HEK293T (cell line): ENCODE measurements around the gene ZIC3.

ENCODE experiments used
- ARNT ChIP-seq: fragments of 450-650 bp; IDR thresholded peaks from 2 replicates; pipeline ENCODE4 v1.6.1; 2017; ENCODE audit warnings: mild to moderate bottlenecking
- ELF4 ChIP-seq: fragments of 450-650 bp; IDR thresholded peaks from 2 replicates; pipeline ENCODE4 v1.6.1; 2017; ENCODE audit warnings: antibody characterized with exemption
- LEF1 ChIP-seq: fragments of 450-650 bp; IDR thresholded peaks from 2 replicates; pipeline ENCODE4 v1.6.1; 2017; ENCODE audit warnings: mild to moderate bottlenecking, borderline replicate concordance
- NFRKB ChIP-seq: fragments of 450-650 bp; IDR thresholded peaks from 2 replicates; pipeline ENCODE4 v1.6.1; 2016; ENCODE audit warnings: mild to moderate bottlenecking, moderate library complexity
- SP1 ChIP-seq: fragments of 450-650 bp; IDR thresholded peaks from 2 replicates; pipeline ENCODE4 v1.6.1; 2017
- TARDBP ChIP-seq: fragments of 450-650 bp; IDR thresholded peaks from 2 replicates; pipeline ENCODE4 v1.6.1; 2016
- ZNF384 ChIP-seq: fragments of 450-650 bp; IDR thresholded peaks from 2 replicates; pipeline ENCODE4 v1.6.1; 2016
- TF ChIP-seq, protein P1 (sequence below): fragments of 450-650 bp; IDR thresholded peaks from 2 replicates; pipeline ENCODE4 v1.6.1; 2016

DNA sequence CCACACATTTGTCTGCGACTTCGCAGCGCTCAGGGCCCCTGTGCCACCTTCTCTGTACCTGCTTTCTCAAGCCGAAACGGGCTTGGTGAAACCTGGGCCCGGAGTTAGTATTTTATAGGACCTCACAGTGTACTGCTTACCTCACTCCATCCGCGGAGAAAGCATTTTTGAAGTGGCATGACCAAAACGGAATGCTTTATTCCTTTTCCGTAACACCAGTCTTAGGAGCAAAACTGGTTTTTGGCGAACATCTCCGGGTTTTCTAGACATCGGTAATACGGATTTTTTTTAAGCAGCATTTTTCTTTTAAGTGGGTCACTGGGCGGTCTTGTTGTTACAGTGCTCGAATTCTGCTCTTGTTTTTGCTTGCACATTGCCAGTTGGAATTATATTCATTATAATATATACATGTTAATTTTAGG, 3.6 kb downstream of the ZIC3 start:
- TF ChIP-seq, protein P1, sequence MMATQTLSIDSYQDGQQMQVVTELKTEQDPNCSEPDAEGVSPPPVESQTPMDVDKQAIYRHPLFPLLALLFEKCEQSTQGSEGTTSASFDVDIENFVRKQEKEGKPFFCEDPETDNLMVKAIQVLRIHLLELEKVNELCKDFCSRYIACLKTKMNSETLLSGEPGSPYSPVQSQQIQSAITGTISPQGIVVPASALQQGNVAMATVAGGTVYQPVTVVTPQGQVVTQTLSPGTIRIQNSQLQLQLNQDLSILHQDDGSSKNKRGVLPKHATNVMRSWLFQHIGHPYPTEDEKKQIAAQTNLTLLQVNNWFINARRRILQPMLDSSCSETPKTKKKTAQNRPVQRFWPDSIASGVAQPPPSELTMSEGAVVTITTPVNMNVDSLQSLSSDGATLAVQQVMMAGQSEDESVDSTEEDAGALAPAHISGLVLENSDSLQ: no peak
- TF ChIP-seq SP1: no peak
- no peak for TF ChIP-seq ZNF384
- TF ChIP-seq TARDBP: no peak
- TF ChIP-seq NFRKB: no peak
- TF ChIP-seq ELF4: no peak
- no peak for TF ChIP-seq ARNT
- no peak for TF ChIP-seq LEF1
